Astrocyte (in vitro differentiated cells and primary cell): ENCODE measurements around the gene CTDSPL. TPM values are rescaled to one million over a fixed set of nuclear protein-coding genes. Genes with fewer than 3 reads are reported as not detected.

ENCODE experiments used
- DNase-seq: peaks from one replicate; pipeline ENCODE4 v3.0.0-alpha.2; 2010; ENCODE audit warnings: low read depth
- FAIRE-seq: peaks from 2 replicates; lab custom pipeline; 2011; peaks lifted over from hg19 to GRCh38; lab: Jason Lieb, UNC
- H2AFZ ChIP-seq: 2 replicates; pipeline ENCODE4 v1.6.0; 2012; ENCODE audit warnings: low read depth, low read length, inconsistent platforms
- H3K27ac ChIP-seq: 2 replicates; pipeline ENCODE4 v1.5.1; 2011; ENCODE audit warnings: low read depth, low read length, inconsistent platforms
- H3K27me3 ChIP-seq: 2 replicates; pipeline ENCODE4 v1.6.0; 2011; ENCODE audit warnings: low read length, inconsistent platforms; ENCODE audit not compliant: insufficient read depth
- H3K36me3 ChIP-seq: 2 replicates; pipeline ENCODE4 v1.5.1; 2011; ENCODE audit warnings: low read length, inconsistent platforms; ENCODE audit not compliant: insufficient read depth
- H3K4me1 ChIP-seq: 2 replicates; pipeline ENCODE4 v1.5.1; 2011; ENCODE audit warnings: low read length, inconsistent platforms; ENCODE audit not compliant: insufficient read depth
- H3K4me2 ChIP-seq: 2 replicates; pipeline ENCODE4 v1.6.0; 2012; ENCODE audit warnings: low read length, inconsistent platforms
- H3K4me3 ChIP-seq: 2 replicates; pipeline ENCODE4 v1.5.1; 2011; ENCODE audit warnings: low read depth, mild to moderate bottlenecking, low read length, inconsistent platforms; ENCODE audit not compliant: insufficient read depth
- H3K79me2 ChIP-seq: 2 replicates; pipeline ENCODE4 v1.6.0; 2012; ENCODE audit warnings: mild to moderate bottlenecking, low read length, inconsistent platforms; ENCODE audit not compliant: insufficient read depth
- H3K9ac ChIP-seq: 2 replicates; pipeline ENCODE4 v1.6.0; 2012; ENCODE audit warnings: mild to moderate bottlenecking, low read length, inconsistent platforms
- H3K9me3 ChIP-seq: 2 replicates; pipeline ENCODE4 v1.5.1; 2012; ENCODE audit warnings: low read depth, mild to moderate bottlenecking, low read length, inconsistent platforms; ENCODE audit not compliant: insufficient read depth
- H4K20me1 ChIP-seq: 2 replicates; pipeline ENCODE4 v1.6.0; 2012; ENCODE audit warnings: low read length, inconsistent platforms; ENCODE audit not compliant: insufficient read depth
- H3K27ac Mint-ChIP-seq: one replicate; pipeline ENCODE4 v1.8.0; 2021; ENCODE audit warnings: mild to moderate bottlenecking, mixed read lengths; ENCODE audit not compliant: unreplicated experiment
- H3K27me3 Mint-ChIP-seq: one replicate; pipeline ENCODE4 v1.8.0; 2021; ENCODE audit warnings: low read depth, mixed read lengths; ENCODE audit not compliant: unreplicated experiment
- H3K36me3 Mint-ChIP-seq: one replicate; pipeline ENCODE4 v1.8.0; 2021; ENCODE audit warnings: low read depth, mixed read lengths; ENCODE audit not compliant: unreplicated experiment
- H3K4me1 Mint-ChIP-seq: one replicate; pipeline ENCODE4 v1.8.0; 2021; ENCODE audit warnings: low read depth, mixed read lengths; ENCODE audit not compliant: unreplicated experiment
- H3K4me3 Mint-ChIP-seq: one replicate; pipeline ENCODE4 v1.8.0; 2021; ENCODE audit warnings: mild to moderate bottlenecking, moderate library complexity, mixed read lengths; ENCODE audit not compliant: unreplicated experiment
- H3K9me3 Mint-ChIP-seq: one replicate; pipeline ENCODE4 v1.8.0; 2021; ENCODE audit warnings: mild to moderate bottlenecking, mixed read lengths; ENCODE audit not compliant: unreplicated experiment
- CTCF ChIP-seq: IDR thresholded peaks from 2 replicates; pipeline ENCODE4 v1.5.1; 2011; ENCODE audit warnings: low read depth, mild to moderate bottlenecking, inconsistent platforms, low read length, moderate library complexity; ENCODE audit not compliant: insufficient read depth
- EZH2 ChIP-seq: IDR thresholded peaks from 2 replicates; pipeline ENCODE4 v1.6.1; 2012; ENCODE audit warnings: mild to moderate bottlenecking, low read length, inconsistent platforms; ENCODE audit not compliant: insufficient read depth
- total RNA-seq: library from RNA; stranded (reverse); gene quantifications from 2 replicates; pipeline ENCODE4 v1.2.1, GENCODE V29; 2021

CTDSPL gene
- total RNA-seq, 1 donor from 2014 or later: 37.9 TPM

- no peak for FAIRE-seq
- Mint-ChIP-seq H3K9me3 (no peaks in the 10 kb centered on the region), H3K4me3 (no peak overlapping the region)
These were observed 127.3 kb downstream of the CTDSPL start for GRCh38 chr3:37988931-37989525.

GRCh38 chr3:37989821-37990480 is 128.3 kb downstream of the CTDSPL start:
- H3K9me3 Mint-ChIP-seq: peaks cover 2% of the 10 kb centered on the region
- Histone ChIP-seq H3K36me3 (no peaks in the 10 kb centered on the region), H2AFZ (no peak overlapping the region), H3K4me3 (no peak overlapping the region), H3K27me3 (peaks cover 5% of the 10 kb centered on the region), H3K4me2 (no peak overlapping the region), H3K4me1 (peaks cover 6% of the 10 kb centered on the region), H3K79me2 (no peaks in the 10 kb centered on the region), H4K20me1 (no peaks in the 10 kb centered on the region), H3K9ac (no peak overlapping the region), H3K9me3 (no peaks in the 10 kb centered on the region), H3K27ac (no peak overlapping the region)
- FAIRE-seq: no peak
- H3K4me3 Mint-ChIP-seq: no peak overlapping the region
- peaks cover 44% of the 10 kb centered on the region for H3K27me3 Mint-ChIP-seq
- no peak overlapping the region for H3K27ac Mint-ChIP-seq
- H3K4me1 Mint-ChIP-seq: peaks cover 1% of the 10 kb centered on the region
- peaks cover 4% of the 10 kb centered on the region for H3K36me3 Mint-ChIP-seq
- no peak for TF ChIP-seq CTCF
- no peak for TF ChIP-seq EZH2
- DNase-seq: no peak

More at GRCh38 chr3:37988931-37989525, 127.3 kb downstream of the CTDSPL start:
- no peak overlapping the region for H3K9ac ChIP-seq
- H3K4me1 ChIP-seq: no peaks in the 10 kb centered on the region
- H3K4me2 ChIP-seq: no peak overlapping the region
- Mint-ChIP-seq H3K36me3 (peaks cover 13% of the 10 kb centered on the region), H3K4me1 (peaks cover 5% of the 10 kb centered on the region), H3K27ac (no peak overlapping the region), H3K27me3 (peaks cover 40% of the 10 kb centered on the region)
- no peaks in the 10 kb centered on the region for H4K20me1 ChIP-seq
- no peaks in the 10 kb centered on the region for H3K79me2 ChIP-seq
- H3K9me3 ChIP-seq: no peaks in the 10 kb centered on the region
- DNase-seq: no peak
- H3K27me3 ChIP-seq: peaks cover 5% of the 10 kb centered on the region
- TF ChIP-seq CTCF (no peak), EZH2 (no peak)
- H3K27ac ChIP-seq: no peak overlapping the region
- no peak overlapping the region for H3K4me3 ChIP-seq
- no peaks in the 10 kb centered on the region for H3K36me3 ChIP-seq
- H2AFZ ChIP-seq: no peak overlapping the region

- Histone ChIP-seq H3K36me3 (no peaks in the 10 kb centered on the region), H3K4me1 (peaks cover 6% of the 10 kb centered on the region), H3K79me2 (no peaks in the 10 kb centered on the region), H3K27ac (no peak within 1 kb of the TSS), H3K4me2 (no peak within 1 kb of the TSS), H4K20me1 (no peaks in the 10 kb centered on the region), H2AFZ (no peak within 1 kb of the TSS), H3K9ac (no peak within 1 kb of the TSS), H3K4me3 (no peak within 1 kb of the TSS), H3K27me3 (peaks cover 5% of the 10 kb centered on the region), H3K9me3 (no peaks in the 10 kb centered on the region)
- H3K27me3 Mint-ChIP-seq: peaks cover 44% of the 10 kb centered on the region
- FAIRE-seq (no peak), DNase-seq (no peak)
- peaks cover 1% of the 10 kb centered on the region for H3K4me1 Mint-ChIP-seq
- TF ChIP-seq EZH2 (no peak), CTCF (no peak)
- peaks cover 2% of the 10 kb centered on the region for H3K9me3 Mint-ChIP-seq
- no peak within 1 kb of the TSS for H3K4me3 Mint-ChIP-seq
- H3K27ac Mint-ChIP-seq: no peak within 1 kb of the TSS
- peaks cover 2% of the 10 kb centered on the region for H3K36me3 Mint-ChIP-seq
These were observed 128.8 kb downstream of the CTDSPL start, which contains the start of gene VILL for GRCh38 chr3:37990527-37990926. TSS of gene VILL (plus strand) at chr3:37990786. CDS start at chr3:37993673, 2,887 bp downstream.
